GM11168 (cell line): ENCODE measurements around the gene ABCA12.

Source experiments
- in situ Hi-C: fragments of 300-500 bp; cut with MboI; formaldehyde crosslinking; loops from one replicate; pipeline ENCODE4 v1.12.0; 2022; ENCODE audit warnings: low sequenced_read_pairs; ENCODE audit not compliant: unreplicated experiment

ABCA12 gene

DNA sequence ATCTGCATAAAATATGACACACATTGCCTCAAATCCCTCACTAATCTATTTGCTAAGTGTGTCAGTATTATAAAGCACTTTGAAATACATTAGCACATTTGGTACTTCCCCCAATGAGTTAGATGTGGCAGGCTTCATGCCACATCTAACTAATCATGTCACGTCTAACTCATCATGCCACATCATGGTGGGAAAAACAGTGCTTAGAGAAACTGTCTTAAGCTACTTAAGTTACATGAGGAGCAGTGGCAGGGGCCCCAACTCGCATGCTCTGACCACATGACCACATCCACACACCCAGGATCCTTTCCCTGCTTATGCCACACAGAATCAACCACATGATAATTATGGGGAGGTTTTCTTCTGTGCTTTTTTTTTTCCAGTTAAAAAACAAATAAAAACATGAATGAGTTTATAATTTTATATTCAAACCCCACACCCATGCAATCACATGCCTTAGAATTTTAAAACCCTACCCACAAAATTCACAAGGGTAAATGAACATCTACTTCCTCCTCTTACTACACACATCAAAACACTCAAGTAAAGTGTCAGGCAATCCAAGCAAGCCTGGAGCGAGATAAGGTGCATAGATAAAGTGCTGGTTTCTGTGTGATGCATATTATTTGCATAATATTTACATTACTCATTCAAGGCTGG is 1.6 kb downstream of the ABCA12 start:
- in situ Hi-C loops: no loop called here

DNA sequence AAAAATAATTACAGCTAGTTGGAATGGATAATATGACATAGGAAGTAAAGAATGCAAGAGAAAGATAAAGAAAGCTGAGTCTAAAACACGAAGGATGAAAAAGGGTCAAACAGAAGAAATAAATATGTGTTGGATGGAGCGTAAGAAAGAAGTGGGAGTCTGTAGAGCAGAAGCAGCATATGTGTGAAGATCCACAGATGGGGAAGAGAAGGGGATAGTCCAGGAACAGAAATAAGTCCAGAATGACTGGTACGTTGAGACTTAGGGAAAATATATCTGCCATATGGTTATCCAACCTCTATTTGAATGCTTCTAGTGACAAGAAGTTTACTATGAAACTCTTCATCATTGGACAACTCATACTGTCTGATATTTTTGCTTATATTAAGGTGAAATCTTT is 18.0 kb downstream of the ABCA12 start:
- in situ Hi-C loops: no loop called here

DNA sequence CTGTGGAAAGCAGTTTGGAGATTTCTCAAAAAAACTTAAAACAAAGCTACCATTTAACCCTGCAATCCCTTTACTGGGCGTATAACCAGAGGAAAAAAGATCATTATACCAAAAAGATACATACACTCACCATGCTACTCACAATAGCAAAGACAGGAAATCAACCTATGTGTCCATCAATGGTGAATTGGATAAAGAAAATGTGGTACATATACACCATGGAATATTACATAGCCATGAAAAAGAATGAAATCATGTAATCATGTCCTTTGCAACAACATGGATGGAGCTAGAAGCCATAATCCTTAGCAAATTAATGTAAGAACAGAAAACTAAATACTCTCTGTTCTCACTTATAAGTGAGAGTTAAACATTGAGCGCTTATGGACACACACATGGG is 18.6 kb downstream of the ABCA12 start:
- in situ Hi-C loops: no loop called here

GRCh38 chr2:215110918-215111317 is 27.5 kb downstream of the ABCA12 start:
- in situ Hi-C loops: no loop called here

GRCh38 chr2:215107216-215108056 is 31.0 kb downstream of the ABCA12 start:
- in situ Hi-C loops: no loop called here

DNA sequence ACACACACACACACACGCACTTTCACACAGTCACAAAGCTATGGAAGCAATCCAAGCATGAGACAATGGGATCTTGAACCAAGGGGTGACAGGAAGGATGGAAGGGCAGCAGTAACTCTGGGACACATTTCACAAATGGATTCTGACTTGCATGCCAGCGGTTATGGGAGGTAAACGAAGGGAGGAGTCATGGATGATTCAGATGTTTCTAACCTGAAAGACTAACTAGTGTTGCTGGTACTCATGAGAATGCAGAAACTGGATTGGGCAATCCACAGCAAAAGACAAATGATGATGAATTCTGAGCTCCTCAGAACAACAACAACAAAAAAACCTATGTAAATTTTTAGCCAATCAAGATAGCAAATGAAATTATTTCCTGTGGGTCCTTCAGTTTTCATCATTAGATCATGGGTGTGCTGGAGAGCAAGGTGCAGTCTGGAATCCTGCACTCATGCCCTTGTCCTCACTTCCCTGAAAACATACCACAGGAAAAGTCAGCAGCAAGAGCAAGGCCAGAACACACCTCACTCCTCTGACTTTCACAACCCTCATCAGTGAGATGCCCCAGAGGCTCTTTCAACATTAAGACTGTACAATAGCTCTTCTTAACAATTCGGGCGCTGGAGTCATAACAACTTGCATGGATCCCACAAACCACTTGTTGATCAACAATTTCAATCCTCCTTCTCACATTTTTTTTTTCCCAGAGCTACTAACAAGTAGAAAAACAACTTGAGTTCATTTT is 32.6 kb downstream of the ABCA12 start:
- in situ Hi-C loops: no loop called here

DNA sequence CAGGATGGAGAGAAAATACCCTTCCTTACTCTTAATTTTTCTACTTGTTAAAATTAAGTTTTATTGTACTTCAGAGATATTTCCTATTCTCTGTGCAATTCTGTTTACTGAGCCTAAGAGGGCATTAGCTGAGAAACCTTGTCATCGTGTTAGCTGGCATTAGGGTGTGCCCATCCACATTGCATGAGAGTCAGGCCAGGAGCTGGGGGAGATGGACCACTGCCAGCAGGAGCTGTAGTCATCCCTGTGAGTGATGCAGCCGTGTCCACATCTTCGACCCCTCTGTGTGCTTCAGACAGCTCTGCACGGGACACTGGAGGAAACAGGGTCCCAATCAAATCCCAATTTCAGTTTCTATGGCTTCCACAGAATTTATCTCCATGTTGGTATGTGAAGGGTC is 34.2 kb downstream of the ABCA12 start:
- in situ Hi-C loops: no loop called here

DNA sequence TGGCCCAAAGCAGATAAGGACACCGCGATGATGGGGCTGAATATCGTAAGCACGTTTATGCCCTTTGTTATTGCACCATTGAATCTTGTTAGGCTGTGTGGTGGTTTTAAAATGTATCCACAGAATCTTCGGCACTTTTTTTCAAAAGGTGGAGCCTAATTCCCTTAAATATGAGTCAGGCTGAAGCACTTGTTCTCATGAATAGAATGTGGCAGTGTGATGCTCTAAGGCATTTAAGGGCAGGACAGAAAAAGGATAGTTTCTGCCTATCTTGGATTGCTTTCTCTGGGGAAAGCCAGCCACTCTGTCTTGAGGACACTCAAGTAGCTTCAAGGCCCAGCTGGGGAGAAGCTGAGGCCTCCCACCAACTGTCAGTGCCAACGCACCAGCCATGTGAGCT is 39.6 kb downstream of the ABCA12 start:
- in situ Hi-C loops: no loop called here

DNA sequence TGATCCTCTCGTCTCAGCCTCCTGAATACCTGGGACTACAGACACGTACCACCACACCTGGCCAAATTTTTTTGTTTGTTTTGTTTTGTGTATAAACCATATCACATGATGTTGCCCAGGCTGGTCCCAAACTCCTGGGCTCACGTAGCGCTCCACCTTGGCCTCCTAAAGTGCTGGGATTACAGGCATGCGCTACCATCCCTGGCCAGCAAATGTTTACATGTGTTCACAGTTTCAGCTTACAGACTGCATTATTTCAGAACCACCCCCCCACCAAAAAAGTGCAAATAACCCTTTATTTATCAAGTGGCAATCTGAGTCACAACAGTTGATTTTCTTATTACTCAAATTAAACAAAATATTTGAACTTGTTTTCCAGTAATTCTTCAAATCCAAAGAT is 54.3 kb downstream of the ABCA12 start:
- in situ Hi-C loops: no loop called here

DNA sequence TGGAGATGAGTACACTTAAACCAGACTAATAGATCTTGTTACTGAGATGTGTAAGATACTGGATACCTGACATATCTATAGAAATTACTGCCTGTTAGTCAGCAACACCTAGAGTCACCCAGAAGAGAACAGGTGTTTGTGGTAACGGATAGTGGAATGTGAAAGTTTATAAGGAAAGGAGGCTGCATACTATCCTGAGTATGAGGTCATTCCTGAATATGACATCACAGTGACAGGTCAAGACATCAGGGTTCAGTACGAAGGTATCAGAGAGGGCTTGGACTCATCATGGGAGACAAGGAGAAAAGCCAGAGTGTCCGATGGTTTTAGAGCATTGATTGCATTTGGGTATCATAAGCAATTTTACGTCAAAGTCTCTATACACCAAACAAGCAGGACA is 55.3 kb downstream of the ABCA12 start:
- in situ Hi-C loops: no loop called here

GRCh38 chr2:215082446-215082845 is 56.0 kb downstream of the ABCA12 start:
- in situ Hi-C loops: no loop called here

DNA sequence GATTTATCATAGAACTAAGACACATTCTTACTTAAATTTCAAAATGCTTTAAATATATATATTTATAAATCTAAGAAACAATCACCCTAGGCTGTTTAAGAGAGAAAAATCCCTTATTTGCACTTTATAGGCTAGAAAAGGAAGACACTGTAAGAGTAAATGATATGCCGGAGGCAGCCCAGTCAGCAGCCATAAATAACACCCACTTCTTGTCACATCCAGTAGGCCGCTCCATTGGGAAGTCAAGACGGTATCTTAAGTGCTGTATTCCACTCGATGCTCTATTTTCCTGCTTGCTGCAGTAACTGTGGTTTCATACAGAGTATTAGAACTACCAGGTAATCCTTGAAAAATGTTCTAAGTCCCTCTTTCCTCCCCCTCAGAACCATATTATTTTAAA is 57.9 kb downstream of the ABCA12 start:
- in situ Hi-C loops: no loop called here

- in situ Hi-C loops: no loop called here
Measured at GRCh38 chr2:215071676-215072075, 66.8 kb downstream of the ABCA12 start.

- in situ Hi-C loops: no loop called here
Measured at GRCh38 chr2:215068399-215068798, 70.0 kb downstream of the ABCA12 start.

DNA sequence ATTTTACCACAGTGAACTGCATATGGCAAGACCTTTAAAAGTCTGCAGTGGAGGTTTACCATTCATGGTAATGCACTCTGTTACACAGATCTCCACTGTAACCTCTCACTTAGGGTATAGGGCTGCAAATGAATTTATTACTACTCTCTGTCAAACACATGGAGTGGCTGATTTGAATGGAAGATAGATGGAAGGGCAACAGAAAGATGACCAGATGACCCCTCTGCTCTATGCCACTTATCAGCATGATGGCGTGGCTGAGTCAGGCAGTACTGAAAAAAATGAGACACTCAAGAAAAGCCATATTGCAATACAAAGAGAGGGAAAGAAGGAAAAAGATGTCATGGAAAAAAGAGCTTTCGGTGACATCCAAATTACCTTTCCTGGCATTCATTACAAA is 72.3 kb downstream of the ABCA12 start:
- in situ Hi-C loops: no loop called here

DNA sequence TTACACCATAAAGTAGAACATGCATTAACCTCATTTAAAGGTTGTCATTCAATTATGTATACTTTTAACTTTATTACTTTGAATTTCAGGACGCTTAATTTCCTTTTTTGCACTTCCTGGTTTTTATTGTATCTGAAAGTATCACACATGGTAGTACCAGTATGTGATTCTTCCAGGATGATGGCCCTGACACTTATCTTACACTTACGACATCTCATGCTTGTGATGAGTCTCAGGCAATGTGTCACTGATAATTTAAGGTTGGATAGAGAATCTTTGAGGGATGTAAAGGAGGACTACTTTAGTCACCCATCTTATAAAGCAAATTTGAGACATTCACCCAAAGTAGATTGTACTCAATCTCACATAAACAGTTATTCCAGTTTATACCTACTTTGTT is 74.9 kb downstream of the ABCA12 start:
- in situ Hi-C loops: no loop called here

- in situ Hi-C loops: no loop called here
Measured at GRCh38 chr2:215060861-215061536, 77.4 kb downstream of the ABCA12 start.

DNA sequence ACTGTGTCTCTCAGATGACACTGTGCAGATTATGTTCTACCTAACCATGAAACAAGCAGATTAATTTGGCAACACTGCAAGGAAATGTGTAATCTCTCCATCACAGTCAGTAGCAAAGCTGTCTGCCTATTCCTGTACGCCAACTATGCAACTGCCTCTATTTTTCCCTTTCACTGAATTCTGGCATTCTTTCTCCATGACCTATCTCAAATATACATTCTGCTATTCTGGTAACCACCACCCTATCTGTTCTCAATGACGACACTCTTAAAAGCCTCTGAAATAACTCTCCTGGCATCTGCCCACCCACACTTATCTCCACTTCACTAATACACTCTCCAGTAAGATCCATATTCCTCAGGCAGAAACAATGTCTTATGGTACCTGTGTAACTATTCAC is 78.7 kb downstream of the ABCA12 start:
- in situ Hi-C loops: no loop called here

- in situ Hi-C loops: no loop called here
Measured at GRCh38 chr2:215055891-215056290, 82.5 kb downstream of the ABCA12 start.

DNA sequence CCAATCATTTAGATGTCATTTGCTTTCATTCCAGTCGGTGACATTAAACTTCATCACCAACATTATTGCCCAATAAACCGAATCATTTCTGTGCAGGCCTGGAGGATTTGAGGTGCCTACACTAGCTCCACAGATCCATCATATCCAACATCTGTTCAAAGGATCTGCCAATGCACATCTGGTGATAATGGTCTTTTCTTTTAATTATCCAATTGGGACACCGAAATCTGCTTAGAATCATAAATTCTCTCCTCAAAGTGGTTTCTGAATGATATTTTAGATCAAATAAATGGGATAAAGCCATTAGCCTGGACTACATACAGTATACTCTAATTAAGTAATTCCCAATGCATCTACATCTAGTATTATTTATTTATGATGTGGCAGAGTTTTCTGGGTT is 85.6 kb downstream of the ABCA12 start:
- in situ Hi-C loops: no loop called here

GRCh38 chr2:215052404-215052803 is 86.0 kb downstream of the ABCA12 start:
- in situ Hi-C loops: no loop called here
